H1 (cell line): ENCODE results near the gene CREB3L1. TPM values are rescaled to one million over a fixed set of nuclear protein-coding genes. Genes with fewer than 3 reads are reported as not detected.

Experiments used
- CTCF ChIA-PET: fragments of 300-600 bp; sonication (Branson Sonifier 250); formaldehyde crosslinking; loops from one replicate; lab custom pipeline; 2021; ENCODE audit not compliant: partially characterized antibody; lab: Charles Lee
- POLR2A ChIA-PET: fragments of 300-600 bp; sonication (Branson Sonifier 250); formaldehyde crosslinking; loops from one replicate; lab custom pipeline; 2021; ENCODE audit warnings: inconsistent platforms; ENCODE audit not compliant: partially characterized antibody; lab: Charles Lee
- DNase-seq, 2 experiments: peaks; one replicate each; pipeline versions ENCODE4 v3.0.0 to v3.0.0-alpha.2; 2010 to 2022; ENCODE audit warnings: low spot score in 2 of 2, low read depth in 1 of 2, mixed read lengths in 1 of 2
- FAIRE-seq: peaks from 2 replicates; lab custom pipeline; 2011; peaks lifted over from hg19 to GRCh38; lab: Jason Lieb, UNC
- H2AFZ ChIP-seq: 2 replicates; pipeline ENCODE4 v1.8.1; 2012; ENCODE audit warnings: low read length, inconsistent platforms
- H2AK5ac ChIP-seq: 2 replicates; pipeline ENCODE4 v1.6.1; 2013; ENCODE audit warnings: low read depth, low read length
- H2BK120ac ChIP-seq: replicated peaks from 2 replicates; pipeline ENCODE3; 2013; ENCODE audit warnings: low read depth, low read length, inconsistent platforms
- H2BK12ac ChIP-seq: 2 replicates; pipeline ENCODE4 v1.6.1; 2013; ENCODE audit warnings: low read depth, low read length
- H2BK15ac ChIP-seq: 2 replicates; pipeline ENCODE4 v1.6.1; 2013; ENCODE audit warnings: low read length
- H2BK20ac ChIP-seq: 2 replicates; pipeline ENCODE4 v1.6.1; 2013; ENCODE audit warnings: low read length
- H2BK5ac ChIP-seq: 2 replicates; pipeline ENCODE4 v1.6.1; 2013; ENCODE audit warnings: low read depth, low read length
- H3K14ac ChIP-seq: 2 replicates; pipeline ENCODE4 v1.6.1; 2013; ENCODE audit warnings: inconsistent platforms; ENCODE audit not compliant: insufficient read length
- H3K18ac ChIP-seq: 2 replicates; pipeline ENCODE4 v1.6.1; 2013; ENCODE audit warnings: low read length; ENCODE audit errors: extremely low read depth
- H3K23ac ChIP-seq: 2 replicates; pipeline ENCODE4 v1.6.1; 2013; ENCODE audit warnings: inconsistent platforms; ENCODE audit not compliant: insufficient read length
- H3K23me2 ChIP-seq: 2 replicates; pipeline ENCODE4 v1.6.1; 2013; ENCODE audit warnings: low read depth, low read length
- H3K27ac ChIP-seq: 2 replicates; pipeline ENCODE4 v1.6.1; 2011; ENCODE audit warnings: low read depth, low read length, inconsistent platforms
- H3K27me3 ChIP-seq, 4 experiments: replicated peaks in 1 of 4; 1 replicate in 1 of 4; 2 replicates in 3 of 4; pipeline versions ENCODE4 v1.6.1 to v1.8.1; 2011 to 2013; ENCODE audit warnings: low read length in 3 of 4, mild to moderate bottlenecking in 3 of 4, inconsistent platforms in 2 of 4, mixed read lengths in 2 of 4, moderate library complexity in 1 of 4; ENCODE audit not compliant: control insufficient read depth in 3 of 4, insufficient read depth in 3 of 4; ENCODE audit errors: extremely low read depth in 1 of 4
- H3K36me3 ChIP-seq, 4 experiments: 2 replicates each; pipeline versions ENCODE4 v1.6.1 to v1.8.1; 2011 to 2013; ENCODE audit warnings: mild to moderate bottlenecking in 4 of 4, low read length in 3 of 4, moderate library complexity in 2 of 4, control low read depth in 1 of 4, inconsistent platforms in 1 of 4; ENCODE audit not compliant: insufficient read depth in 4 of 4, control insufficient read depth in 2 of 4
- H3K4ac ChIP-seq: replicated peaks from 2 replicates; pipeline ENCODE3; 2013; ENCODE audit warnings: low read length, low read depth, mixed read lengths, inconsistent platforms; ENCODE audit not compliant: insufficient read length
- H3K4me1 ChIP-seq, 4 experiments: replicated peaks in 1 of 4; 1 replicate in 1 of 4; 2 replicates in 3 of 4; pipeline versions ENCODE4 v1.6.1 to v1.8.1; 2011 to 2013; ENCODE audit warnings: low read length in 3 of 4, inconsistent platforms in 2 of 4, mixed read lengths in 1 of 4; ENCODE audit not compliant: insufficient read depth in 4 of 4, control insufficient read depth in 3 of 4
- H3K4me2 ChIP-seq, 2 experiments: 2 replicates each; pipeline versions ENCODE4 v1.6.1 to v1.8.1; 2011 to 2013; ENCODE audit warnings: low read depth in 2 of 2, low read length in 2 of 2, control low read depth in 1 of 2, inconsistent platforms in 1 of 2, mild to moderate bottlenecking in 1 of 2; ENCODE audit not compliant: insufficient read depth in 1 of 2
- H3K4me3 ChIP-seq, 4 experiments: fragments of 200-600, 300-600 bp in 1 of 4; sonication (generic), shearing (Covaris generic), sonication (Bioruptor Twin) in 1 of 4; 2 replicates each; pipeline versions ENCODE4 v1.5.1 to v1.8.1; 2011 to 2016; ENCODE audit warnings: low read length in 4 of 4, low read depth in 3 of 4, control low read depth in 2 of 4, inconsistent platforms in 2 of 4, mild to moderate bottlenecking in 2 of 4, mixed read lengths in 1 of 4, moderate library complexity in 1 of 4; ENCODE audit not compliant: insufficient read depth in 2 of 4; ENCODE audit errors: extremely low read depth in 1 of 4
- H3K56ac ChIP-seq: replicated peaks from 2 replicates; pipeline ENCODE3; 2013; ENCODE audit warnings: low read depth, mild to moderate bottlenecking, mixed read lengths, low read length, inconsistent platforms; ENCODE audit not compliant: insufficient read length
- H3K79me1 ChIP-seq: 2 replicates; pipeline ENCODE4 v1.6.1; 2013; ENCODE audit warnings: low read depth, low read length, control low read depth
- H3K79me2 ChIP-seq, 2 experiments: 2 replicates each; pipeline versions ENCODE4 v1.6.1 to v1.8.1; 2012 to 2013; ENCODE audit warnings: low read length in 2 of 2, mild to moderate bottlenecking in 2 of 2, inconsistent platforms in 1 of 2; ENCODE audit not compliant: insufficient read depth in 2 of 2, control insufficient read depth in 1 of 2
- H3K9ac ChIP-seq, 4 experiments: replicated peaks in 1 of 4; 1 replicate in 1 of 4; 2 replicates in 3 of 4; pipeline versions ENCODE4 v1.6.1 to v1.8.1; 2011 to 2013; ENCODE audit warnings: low read depth in 3 of 4, low read length in 3 of 4, control low read depth in 2 of 4, mild to moderate bottlenecking in 2 of 4, moderate library complexity in 2 of 4, inconsistent platforms in 1 of 4; ENCODE audit errors: extremely low read depth in 1 of 4
- H3K9me3 ChIP-seq, 2 experiments: 2 replicates each; pipeline versions ENCODE4 v1.6.1 to v1.8.1; 2012 to 2013; ENCODE audit warnings: mild to moderate bottlenecking in 2 of 2, moderate library complexity in 2 of 2, control low read depth in 1 of 2, inconsistent platforms in 1 of 2, low read depth in 1 of 2, low read length in 1 of 2, mixed read lengths in 1 of 2; ENCODE audit not compliant: insufficient read depth in 2 of 2
- H4K20me1 ChIP-seq, 2 experiments: replicated peaks in 1 of 2; 2 replicates each; pipeline versions ENCODE3 to v1.8.1; 2011 to 2013; ENCODE audit warnings: inconsistent platforms in 2 of 2, low read length in 2 of 2, mild to moderate bottlenecking in 1 of 2; ENCODE audit not compliant: insufficient read depth in 2 of 2, control insufficient read depth in 1 of 2
- H4K5ac ChIP-seq: 2 replicates; pipeline ENCODE4 v1.6.1; 2013; ENCODE audit warnings: low read length, low read depth, mixed read lengths, inconsistent platforms; ENCODE audit not compliant: insufficient read length
- H4K8ac ChIP-seq: 2 replicates; pipeline ENCODE4 v1.8.0; 2013; ENCODE audit warnings: mild to moderate bottlenecking, moderate library complexity, low read length, inconsistent platforms; ENCODE audit not compliant: insufficient read depth; ENCODE audit errors: extremely low read depth
- H4K91ac ChIP-seq: replicated peaks from 2 replicates; pipeline ENCODE3; 2013; ENCODE audit warnings: low read length, mixed read lengths, inconsistent platforms; ENCODE audit not compliant: insufficient read length
- EGR1 ChIP-seq: IDR thresholded peaks from 2 replicates; pipeline ENCODE4 v1.6.1; 2011; ENCODE audit warnings: low read depth, low read length, borderline replicate concordance
- WGBS, 2 experiments: shearing (Covaris generic) in 1 of 2; methylation state at CpG; one replicate each; pipeline versions ENCODE4 v1.1.6 to v1.1.7; 2013 to 2015; ENCODE audit warnings: low lambda C conversion rate in 2 of 2, mixed read lengths in 2 of 2, inconsistent platforms in 1 of 2, low coverage in 1 of 2, missing lambda C conversion rate in 1 of 2; ENCODE audit not compliant: insufficient replicate concordance in 2 of 2, insufficient coverage in 1 of 2, insufficient read length in 1 of 2; ENCODE audit errors: extremely low coverage in 1 of 2, missing lambda C conversion rate in 1 of 2; 5-methylcytosine and 5-hydroxymethylcytosine counted together
- polyA plus RNA-seq, 7 experiments: library from polyadenylated mRNA; depleted of rRNA in 3 of 7; stranded (reverse) in 5 of 7; unstranded in 2 of 7; fragments of >200 nt in 5 of 7; fragments of 200-250 nt in 2 of 7; gene quantifications; 1 replicate in 5 of 7; 2 replicates in 1 of 7; 4 replicates in 1 of 7; pipeline versions ENCODE4 v1.2.1 to v1.2.3, GENCODE V29; 2011 to 2013; ENCODE audit warnings: missing spikeins in 2 of 7, mixed read lengths in 2 of 7
- total RNA-seq: library from RNA; stranded (reverse); fragmentation: NEBNext Ultra II Directional; extraction: Animal tissue kit (Norgen Biotek cat#: 25700); gene quantifications from 2 replicates; pipeline ENCODE4 v1.2.1, GENCODE V29; 2021

Gene CREB3L1
- total and polyA plus RNA-seq, 2 of the 8 experiments (the other 6 are each of a cell fraction or from before 2014, with no cell fraction given) = 4.1 to 12.7 TPM

- DNase-seq (no peak), FAIRE-seq (no peak)
- no peak overlapping the region for H3K4me3 ChIP-seq
- no peak overlapping the region for H2BK120ac ChIP-seq
- no peak for TF ChIP-seq EGR1
- WGBS, 2 experiments = 86% methylated on average over 7 of the region's 7 CpGs; no CpG with 5 or more reads in 1 of the 2 experiments
- no peaks in the 10 kb centered on the region for H3K36me3 ChIP-seq
- no peak overlapping the region for H3K56ac ChIP-seq
- no peak overlapping the region for H2BK15ac ChIP-seq
- no peak overlapping the region for H3K9ac ChIP-seq
- no peaks in the 10 kb centered on the region for H3K27me3 ChIP-seq
- no peak overlapping the region for H4K8ac ChIP-seq
- no peaks in the 10 kb centered on the region for H3K79me2 ChIP-seq
- no peaks in the 10 kb centered on the region for H4K20me1 ChIP-seq
- peaks cover 0 to 8% (median 5%) of the 10 kb centered on the region in 4 experiments; a peak in 6 of 7 replicates for H3K4me1 ChIP-seq
- H3K79me1 ChIP-seq = 0 out of 2 replicates have a peak, but pooled peaks cover 1% of the 10 kb centered on the region
- no peaks in the 10 kb centered on the region for H3K9me3 ChIP-seq
- H2BK20ac ChIP-seq = no peak overlapping the region
- CTCF ChIA-PET = interaction anchor here (1.0 to 38.0 kb wide), 3 partner anchors 12 to 390 kb away, joined by 3 to 858 read pairs (median 18); no protein-coding TSS in a partner anchor
- H4K91ac ChIP-seq = no peak overlapping the region
- H3K4me2 ChIP-seq = no peak overlapping the region
- H3K18ac ChIP-seq = no peak overlapping the region
- no peak overlapping the region for H3K14ac ChIP-seq
- no peak overlapping the region for H2AFZ ChIP-seq
- no peak overlapping the region for H4K5ac ChIP-seq
- POLR2A ChIA-PET = interaction anchor here (1.3 kb wide), 1 partner anchor 12 kb away, joined by 3 read pairs; no protein-coding TSS in a partner anchor
- no peaks in the 10 kb centered on the region for H3K23me2 ChIP-seq
- H3K27ac ChIP-seq = no peak overlapping the region
- H2BK5ac ChIP-seq = no peak overlapping the region
- H2AK5ac ChIP-seq = no peak overlapping the region
- H2BK12ac ChIP-seq = no peak overlapping the region
- no peak overlapping the region for H3K23ac ChIP-seq
- H3K4ac ChIP-seq = no peak overlapping the region
Measured at GRCh38 chr11:46302866-46303265, 25.4 kb downstream of the CREB3L1 start.
